Glutamatergic neuron (in vitro differentiated cells): ENCODE measurements around the gene FNDC8. TPM values are rescaled to one million over a fixed set of nuclear protein-coding genes. Genes with fewer than 3 reads are reported as not detected.

ENCODE experiments used
- DNase-seq: peaks from one replicate; pipeline ENCODE4 v3.0.0; 2022
- H3K27ac Mint-ChIP-seq: one replicate; pipeline ENCODE4 v1.8.0; 2020; ENCODE audit warnings: mild to moderate bottlenecking, mixed read lengths, inconsistent platforms; ENCODE audit not compliant: unreplicated experiment
- H3K27me3 Mint-ChIP-seq: one replicate; pipeline ENCODE4 v1.8.0; 2020; ENCODE audit warnings: mild to moderate bottlenecking, moderate library complexity, mixed read lengths, inconsistent platforms; ENCODE audit not compliant: unreplicated experiment
- H3K36me3 Mint-ChIP-seq: one replicate; pipeline ENCODE4 v1.8.0; 2020; ENCODE audit warnings: mild to moderate bottlenecking, mixed read lengths, inconsistent platforms; ENCODE audit not compliant: unreplicated experiment
- H3K4me1 Mint-ChIP-seq: one replicate; pipeline ENCODE4 v1.8.0; 2020; ENCODE audit warnings: mild to moderate bottlenecking, low read depth, mixed read lengths, inconsistent platforms; ENCODE audit not compliant: unreplicated experiment
- H3K4me3 Mint-ChIP-seq: one replicate; pipeline ENCODE4 v1.8.0; 2020; ENCODE audit warnings: mild to moderate bottlenecking, mixed read lengths, inconsistent platforms; ENCODE audit not compliant: unreplicated experiment
- H3K9me3 Mint-ChIP-seq: one replicate; pipeline ENCODE4 v1.8.0; 2020; ENCODE audit warnings: mild to moderate bottlenecking, moderate library complexity, mixed read lengths, inconsistent platforms; ENCODE audit not compliant: unreplicated experiment
- total RNA-seq: library from RNA; stranded (reverse); fragmentation: NEBNext Ultra II Directional; extraction: Animal tissue kit (Norgen Biotek cat#: 25700); gene quantifications from one replicate; pipeline ENCODE4 v1.2.1, GENCODE V29; 2021; ENCODE audit not compliant: unreplicated experiment
- TF ChIP-seq, protein P1 (sequence below): fragments of 200-600 bp; sonication (generic); IDR thresholded peaks from one replicate; pipeline ENCODE4 v1.5.0; 2021; ENCODE audit not compliant: partially characterized antibody, unreplicated experiment

The FNDC8 gene
- total RNA-seq, 1 donor from 2014 or later, result not detected

- Mint-ChIP-seq H3K27me3 (no peaks in the 10 kb centered on the region), H3K4me1 (peaks cover 12% of the 10 kb centered on the region), H3K9me3 (no peaks in the 10 kb centered on the region), H3K36me3 (no peaks in the 10 kb centered on the region), H3K4me3 (no peak overlapping the region), H3K27ac (no peak overlapping the region)
- no peak for DNase-seq
- TF ChIP-seq, protein P1, sequence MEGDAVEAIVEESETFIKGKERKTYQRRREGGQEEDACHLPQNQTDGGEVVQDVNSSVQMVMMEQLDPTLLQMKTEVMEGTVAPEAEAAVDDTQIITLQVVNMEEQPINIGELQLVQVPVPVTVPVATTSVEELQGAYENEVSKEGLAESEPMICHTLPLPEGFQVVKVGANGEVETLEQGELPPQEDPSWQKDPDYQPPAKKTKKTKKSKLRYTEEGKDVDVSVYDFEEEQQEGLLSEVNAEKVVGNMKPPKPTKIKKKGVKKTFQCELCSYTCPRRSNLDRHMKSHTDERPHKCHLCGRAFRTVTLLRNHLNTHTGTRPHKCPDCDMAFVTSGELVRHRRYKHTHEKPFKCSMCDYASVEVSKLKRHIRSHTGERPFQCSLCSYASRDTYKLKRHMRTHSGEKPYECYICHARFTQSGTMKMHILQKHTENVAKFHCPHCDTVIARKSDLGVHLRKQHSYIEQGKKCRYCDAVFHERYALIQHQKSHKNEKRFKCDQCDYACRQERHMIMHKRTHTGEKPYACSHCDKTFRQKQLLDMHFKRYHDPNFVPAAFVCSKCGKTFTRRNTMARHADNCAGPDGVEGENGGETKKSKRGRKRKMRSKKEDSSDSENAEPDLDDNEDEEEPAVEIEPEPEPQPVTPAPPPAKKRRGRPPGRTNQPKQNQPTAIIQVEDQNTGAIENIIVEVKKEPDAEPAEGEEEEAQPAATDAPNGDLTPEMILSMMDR, result no peak
Measured at GRCh38 chr17:35076874-35077273, 44.5 kb upstream of the FNDC8 start.

GRCh38 chr17:35079547-35080423 is 41.6 kb upstream of the FNDC8 start:
- TF ChIP-seq, protein P1, result no peak
- no peak overlapping the region for H3K27ac Mint-ChIP-seq
- H3K4me1 Mint-ChIP-seq, result peaks cover 4% of the 10 kb centered on the region
- no peak for DNase-seq
- H3K36me3 Mint-ChIP-seq, result no peaks in the 10 kb centered on the region
- H3K9me3 Mint-ChIP-seq, result no peaks in the 10 kb centered on the region
- no peaks in the 10 kb centered on the region for H3K27me3 Mint-ChIP-seq
- H3K4me3 Mint-ChIP-seq, result no peak overlapping the region

- no peak for DNase-seq
- Mint-ChIP-seq H3K27me3 (no peaks in the 10 kb centered on the region), H3K4me1 (no peaks in the 10 kb centered on the region), H3K4me3 (no peak overlapping the region), H3K27ac (no peak overlapping the region), H3K36me3 (no peaks in the 10 kb centered on the region), H3K9me3 (no peaks in the 10 kb centered on the region)
- TF ChIP-seq, protein P1, result no peak
Measured at GRCh38 chr17:35080536-35080935, 40.9 kb upstream of the FNDC8 start.

- Mint-ChIP-seq H3K9me3 (no peaks in the 10 kb centered on the region), H3K4me1 (no peaks in the 10 kb centered on the region), H3K27ac (no peak overlapping the region), H3K4me3 (no peak overlapping the region), H3K27me3 (no peaks in the 10 kb centered on the region), H3K36me3 (no peaks in the 10 kb centered on the region)
- no peak for DNase-seq
- TF ChIP-seq, protein P1, result no peak
Measured at GRCh38 chr17:35081638-35082037, 39.8 kb upstream of the FNDC8 start.

DNA sequence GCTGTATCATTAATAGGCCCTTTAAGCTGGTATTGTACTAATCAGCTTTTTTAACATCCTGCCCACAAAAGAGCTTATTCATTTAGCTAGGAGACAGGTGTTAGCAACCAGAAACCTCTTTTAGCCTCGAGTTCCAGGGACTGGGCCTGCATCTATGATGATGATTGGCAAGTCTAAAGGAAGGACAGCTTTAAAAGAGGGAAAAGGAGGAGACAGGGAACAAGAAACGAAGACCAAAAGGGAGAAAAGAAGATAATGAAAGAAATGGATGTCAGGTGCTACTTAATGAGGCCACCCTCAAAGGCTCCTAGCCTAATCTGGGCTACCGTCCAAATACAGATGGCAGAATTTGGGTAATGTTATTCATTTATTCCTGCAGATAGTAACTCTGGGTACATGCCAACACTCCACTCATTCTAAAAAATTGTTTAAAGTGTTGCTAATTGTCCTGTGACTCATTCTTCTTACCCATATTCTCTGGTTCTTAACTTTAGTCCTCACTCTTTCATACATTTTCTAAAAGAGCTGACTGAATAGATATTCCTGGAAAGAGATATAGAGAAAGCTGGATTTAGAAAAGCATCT is 39.2 kb upstream of the FNDC8 start:
- Mint-ChIP-seq H3K27ac (no peak overlapping the region), H3K4me1 (no peaks in the 10 kb centered on the region), H3K4me3 (no peak overlapping the region), H3K27me3 (peaks cover 2% of the 10 kb centered on the region), H3K36me3 (no peaks in the 10 kb centered on the region), H3K9me3 (no peaks in the 10 kb centered on the region)
- TF ChIP-seq, protein P1, result no peak
- no peak for DNase-seq
